Measurements from ENCODE around the gene IFNL3.
"Not testable (repeated sequence)": the region's sequence is repeated elsewhere in the genome, so short reads cannot be mapped to it uniquely, and the experiment has no call there.

The IFNL3 gene

DNA sequence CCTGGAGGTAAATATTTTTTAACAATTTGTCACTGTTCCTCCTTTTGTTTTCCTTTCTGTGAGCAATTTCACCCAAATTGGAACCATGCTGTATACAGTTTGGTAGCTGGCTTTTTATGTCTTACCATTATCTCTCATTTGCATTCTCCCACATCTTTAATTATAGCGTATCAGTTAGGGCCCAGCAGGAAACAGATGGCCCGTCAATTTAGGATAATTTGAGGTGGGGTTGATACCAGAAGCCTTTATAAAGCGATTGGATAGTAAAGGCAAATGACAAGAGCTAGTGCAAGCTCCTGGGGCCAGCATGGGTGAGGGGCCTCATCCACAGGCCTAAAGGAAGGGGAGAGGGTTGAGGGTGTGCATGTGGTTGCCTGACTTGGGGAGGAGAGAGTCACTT, 7.7 kb upstream of the IFNL3 start:
- DNase-seq, result no peak

DNA sequence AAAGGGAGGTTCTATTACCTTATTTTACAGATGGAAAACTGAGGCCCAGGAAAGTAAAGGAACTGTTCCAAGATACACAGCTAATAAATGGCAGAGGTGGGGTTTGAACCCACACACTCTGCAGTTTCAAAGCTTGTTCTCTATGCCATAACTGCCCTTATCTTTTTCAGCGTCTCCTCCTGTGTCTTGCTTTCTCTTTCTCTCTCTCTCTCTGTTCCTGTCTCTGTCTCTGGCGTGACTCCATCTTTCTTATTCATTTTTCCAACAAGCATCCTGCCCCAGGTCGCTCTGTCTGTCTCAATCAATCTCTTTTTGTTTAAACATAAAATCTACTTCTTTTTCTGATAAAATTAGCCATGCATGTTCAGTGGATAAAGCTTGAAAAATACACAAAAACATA, 7.0 kb upstream of the IFNL3 start:
- no peak for DNase-seq

DNA sequence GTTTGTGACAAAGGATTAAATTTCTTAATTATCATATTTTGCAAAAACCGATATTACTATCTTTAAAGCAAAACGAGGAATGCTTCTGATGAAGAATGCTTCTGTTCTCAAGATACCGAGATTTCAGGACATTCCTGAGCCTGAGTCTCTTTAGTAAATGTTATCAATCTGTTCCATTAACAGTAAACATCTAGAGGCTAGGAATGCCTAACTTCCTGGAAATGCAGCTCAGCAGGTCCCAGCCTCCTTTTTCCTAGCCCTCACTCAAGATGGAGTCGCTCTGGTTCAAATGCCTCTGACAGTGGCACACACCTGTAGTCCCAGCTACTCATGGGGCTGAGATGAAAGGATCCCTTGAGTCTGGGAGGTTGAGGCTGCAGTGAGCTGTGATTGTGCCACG, 6.3 kb upstream of the IFNL3 start:
- DNase-seq, result no peak

DNA sequence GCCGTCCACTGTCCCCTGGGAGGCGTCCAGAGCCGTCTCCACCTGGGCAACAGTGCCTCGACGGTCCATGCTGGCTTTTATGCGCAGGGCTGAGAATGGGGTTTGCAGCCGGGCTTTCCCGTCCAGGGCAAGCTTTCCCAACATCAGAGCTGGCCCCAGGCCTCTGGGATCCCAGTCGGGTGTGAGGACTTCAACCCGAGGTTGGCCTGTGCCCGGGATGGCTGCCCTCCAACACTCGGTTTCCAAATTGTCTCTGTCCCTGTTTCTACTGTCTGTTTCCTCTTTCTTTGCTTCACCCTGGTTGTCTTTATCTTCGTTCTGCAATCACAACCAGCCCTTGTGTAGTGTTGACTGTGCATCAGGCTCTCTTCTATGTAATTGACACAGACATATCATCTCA, 4.0 kb upstream of the IFNL3 start, which contains the start of gene IFNL4:
TSS of gene IFNL4 (minus strand) at position 51 of the 400 bp plus-strand sequence.
- DNase-seq, result no peak

DNA sequence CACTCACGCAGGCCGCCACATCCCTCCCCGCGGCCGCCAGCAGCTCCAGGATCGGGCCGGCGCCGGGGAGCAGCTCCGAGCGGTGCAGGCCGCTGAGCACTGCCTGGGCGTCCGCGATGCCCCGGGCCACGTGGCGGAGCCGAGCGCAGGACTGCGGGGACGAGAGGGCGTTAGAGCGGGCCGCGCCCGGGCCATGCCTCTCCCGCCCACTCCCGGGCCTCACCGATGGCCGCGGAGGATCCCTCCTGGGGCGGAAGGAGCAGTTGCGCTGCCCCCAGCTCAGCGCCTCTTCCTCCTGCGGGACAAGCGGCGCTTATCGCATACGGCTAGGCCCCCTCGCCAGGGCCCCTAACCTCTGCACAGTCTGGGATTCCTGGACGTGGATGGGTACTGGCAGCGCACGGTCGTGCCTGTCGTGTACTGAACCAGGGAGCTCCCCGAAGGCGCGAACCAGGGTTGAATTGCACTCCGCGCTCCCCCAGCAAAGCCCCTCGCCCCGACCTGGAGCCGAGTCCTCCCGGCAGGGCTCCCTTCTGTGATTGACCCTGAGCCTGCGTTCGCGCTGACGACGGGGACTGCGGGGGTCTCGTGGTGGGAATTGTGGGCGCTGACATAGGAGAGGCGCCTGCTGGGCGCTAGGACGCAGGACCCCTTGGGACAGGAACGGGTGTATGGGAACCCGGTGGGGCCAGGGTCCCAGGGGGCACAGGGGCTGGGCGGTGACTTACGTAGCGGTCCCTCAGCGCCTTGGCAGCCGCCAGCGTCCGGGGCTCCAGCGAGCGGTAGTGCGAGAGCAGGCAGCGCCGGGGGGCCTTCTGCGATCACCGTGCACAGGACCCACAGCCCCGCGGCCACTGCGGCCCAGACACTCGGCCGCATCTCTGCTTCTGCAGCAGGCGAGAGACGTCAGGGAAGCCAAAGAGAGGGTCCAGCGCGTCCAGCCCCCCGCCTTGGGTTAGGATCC, 3.2 kb upstream of the IFNL3 start:
- DNase-seq, result no peak

DNA sequence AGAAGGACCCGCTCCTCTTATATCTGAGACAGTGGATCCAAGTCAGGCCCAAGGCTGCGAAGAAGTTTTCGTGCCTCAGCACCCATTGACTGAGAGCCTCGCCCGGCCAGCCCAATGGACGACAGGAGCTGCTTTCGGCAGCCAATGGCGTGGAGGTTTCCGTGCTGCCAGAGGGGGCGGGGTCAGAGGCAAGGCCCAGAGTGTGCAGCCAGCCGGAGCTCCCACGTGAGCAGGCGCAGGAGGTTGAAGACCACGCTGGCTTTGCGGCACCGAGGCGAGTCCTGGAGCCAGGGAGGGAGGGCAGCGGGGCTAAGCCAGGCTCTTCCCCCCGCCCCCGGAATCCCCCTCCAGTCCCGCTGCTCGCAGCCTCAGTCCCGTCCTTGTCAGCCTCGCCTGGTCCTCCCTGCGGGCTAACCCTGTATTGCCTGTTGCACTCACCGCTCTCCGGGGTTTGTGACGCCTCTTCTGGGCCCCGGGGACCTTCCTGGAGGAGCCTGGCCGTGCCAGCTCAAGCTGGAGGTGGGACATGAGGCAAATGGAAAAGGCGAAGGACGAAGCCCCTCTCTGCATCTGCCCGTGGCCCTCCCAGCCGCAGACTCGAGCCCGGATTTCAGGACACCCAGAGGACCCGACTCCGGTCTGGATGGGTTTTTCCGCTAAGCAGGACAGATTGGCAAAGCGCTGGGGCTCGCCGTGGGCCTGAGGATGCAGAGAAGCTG, 2.3 kb upstream of the IFNL3 start:
- DNase-seq, result no peak

DNA sequence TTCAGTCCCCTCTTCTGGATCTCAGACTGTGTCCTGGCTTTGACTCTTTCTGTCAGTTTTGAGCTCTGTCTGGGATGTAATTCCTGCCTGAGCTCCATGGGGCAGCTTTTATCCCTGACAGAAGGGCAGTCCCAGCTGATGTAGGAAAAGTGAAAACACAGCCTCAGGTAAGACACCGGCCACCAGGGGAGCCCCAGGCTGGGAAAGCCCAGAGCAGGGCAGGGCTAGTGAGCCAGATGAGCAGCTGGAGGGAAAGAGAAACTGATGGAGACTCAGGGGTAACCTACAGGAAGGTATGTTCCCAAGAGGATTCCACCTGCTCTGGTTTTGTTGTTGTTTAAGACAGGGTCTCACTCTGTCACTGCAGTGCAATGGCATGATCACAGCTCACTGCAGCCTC, 360 bp upstream of the IFNL3 start:
- not testable (repeated sequence) for DNase-seq

DNA sequence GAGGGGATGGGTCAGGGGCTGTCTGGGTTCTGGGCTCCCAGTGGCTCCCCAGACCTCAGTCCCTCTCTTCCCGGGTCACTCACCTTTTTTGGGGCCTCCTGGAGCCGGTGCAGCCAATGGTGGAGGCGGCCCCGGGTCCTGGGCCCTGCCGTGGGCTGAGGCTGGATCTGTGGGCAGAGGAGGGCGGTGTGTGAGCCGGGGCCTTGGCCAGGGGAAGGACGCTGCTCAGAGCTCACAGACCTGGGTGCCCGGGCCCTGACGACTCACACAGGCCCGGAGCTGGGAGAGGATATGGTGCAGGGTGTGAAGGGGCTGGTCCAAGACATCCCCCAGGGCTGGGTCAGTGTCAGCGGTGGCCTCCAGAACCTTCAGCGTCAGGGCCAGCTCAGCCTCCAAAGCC, 1.1 kb downstream of the IFNL3 start:
- not testable (repeated sequence) for DNase-seq

DNA sequence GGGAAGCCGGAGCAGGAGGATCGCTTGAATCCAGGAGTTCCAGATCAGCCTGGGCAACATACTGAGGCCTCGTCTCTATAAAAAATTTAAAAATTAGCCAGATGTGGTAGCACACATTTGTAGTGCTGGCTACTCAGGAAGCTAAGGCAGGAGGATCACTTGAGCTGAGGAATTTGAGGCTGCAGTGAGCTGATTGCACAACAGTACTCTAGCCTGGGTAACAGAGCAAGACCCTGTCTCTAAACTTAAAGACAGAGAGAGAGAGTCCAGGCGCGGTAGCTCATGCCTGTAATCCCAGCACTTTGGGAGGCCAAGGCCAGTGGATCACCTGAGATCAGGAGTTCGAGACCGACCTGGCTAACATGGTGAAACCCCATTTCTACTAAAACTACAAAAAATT, 4.4 kb downstream of the IFNL3 start:
- DNase-seq, result no peak

DNA sequence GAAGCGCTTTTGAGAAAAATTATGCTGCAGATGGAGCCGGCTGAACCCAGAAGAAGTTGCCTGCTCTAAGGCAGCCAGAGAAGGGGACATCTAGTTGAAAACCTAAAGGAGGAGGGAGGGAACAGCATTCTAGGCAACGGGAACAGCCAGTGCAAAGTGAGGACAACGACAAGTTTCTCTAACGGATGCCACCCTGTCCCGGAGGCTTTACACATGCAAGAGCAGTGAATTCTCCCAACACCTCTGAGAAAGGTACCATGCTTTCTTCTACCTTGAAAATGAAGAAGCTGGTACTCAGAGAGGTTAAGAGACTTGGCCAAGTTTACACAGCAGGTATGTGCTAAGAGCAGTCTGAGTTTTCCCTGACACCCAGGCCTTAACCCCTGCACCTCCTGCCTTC, 5.9 kb downstream of the IFNL3 start:
- no peak for DNase-seq

DNA sequence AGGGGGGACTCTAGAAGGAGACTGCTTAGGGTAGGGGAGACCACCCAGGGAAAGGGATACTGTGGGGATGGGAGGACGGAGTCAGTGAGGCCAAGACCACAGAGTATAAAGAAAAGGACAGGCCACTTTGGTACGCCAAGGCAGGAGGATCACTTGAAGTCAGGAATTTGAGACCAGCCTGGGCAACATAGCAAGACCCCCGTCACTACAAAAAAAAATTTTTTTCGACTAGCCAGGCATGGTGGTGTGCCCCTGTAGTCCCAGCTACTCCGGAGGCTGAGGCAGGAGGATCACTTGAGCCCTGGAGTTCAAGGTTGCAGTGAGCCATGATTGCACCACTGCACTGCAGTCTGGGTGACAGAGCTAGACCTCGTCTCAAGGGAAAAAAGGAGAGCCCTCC, 6.6 kb downstream of the IFNL3 start:
- DNase-seq, result no peak

DNA sequence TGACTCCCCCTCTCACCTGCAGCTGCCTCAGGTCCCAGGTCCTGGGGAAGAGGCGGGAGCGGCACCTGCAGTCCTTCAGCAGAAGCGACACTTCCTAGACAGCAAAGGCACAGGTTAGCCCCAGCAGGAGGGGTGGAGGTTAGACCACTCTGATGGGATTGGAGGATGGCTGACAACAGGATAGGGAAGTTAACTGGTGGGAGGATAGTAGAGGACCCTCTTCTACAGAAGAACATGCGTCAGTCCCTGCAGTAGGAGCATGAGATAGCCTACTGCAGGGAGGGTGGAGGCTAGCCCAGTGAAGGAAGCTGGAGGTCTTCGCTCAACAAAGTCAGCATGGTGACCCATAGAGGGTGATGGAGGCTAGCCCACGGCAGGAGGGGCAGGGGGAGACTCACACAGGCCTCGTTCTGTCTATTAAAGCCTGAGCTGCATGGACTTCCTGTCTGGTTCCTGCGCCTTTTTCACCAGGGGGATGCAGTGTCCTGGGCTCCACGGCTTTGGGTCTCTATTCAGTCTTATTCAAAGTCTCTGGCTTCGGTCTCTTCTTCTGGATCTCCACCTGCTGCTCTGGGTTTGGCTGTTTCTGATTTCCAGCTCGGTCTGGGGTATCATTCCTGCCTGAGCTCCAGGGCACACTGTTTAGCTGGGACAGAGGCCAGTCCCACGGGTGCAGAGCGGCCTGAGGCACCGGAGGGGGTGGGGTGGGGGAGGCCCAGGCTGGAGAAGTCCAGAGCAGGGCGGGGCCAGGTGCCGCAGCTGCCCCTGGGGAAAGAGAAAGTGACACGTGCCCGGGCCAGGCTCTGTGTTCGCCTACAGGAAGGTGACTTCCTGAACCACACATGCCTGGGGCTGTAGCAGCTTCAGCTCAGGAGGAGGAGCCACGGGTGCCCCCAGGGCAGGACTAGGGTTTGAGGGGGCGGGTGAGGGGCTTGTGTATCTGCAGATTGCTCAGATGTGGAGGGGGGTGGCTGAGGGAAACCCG, 7.3 kb downstream of the IFNL3 start:
- DNase-seq, result no peak

DNA sequence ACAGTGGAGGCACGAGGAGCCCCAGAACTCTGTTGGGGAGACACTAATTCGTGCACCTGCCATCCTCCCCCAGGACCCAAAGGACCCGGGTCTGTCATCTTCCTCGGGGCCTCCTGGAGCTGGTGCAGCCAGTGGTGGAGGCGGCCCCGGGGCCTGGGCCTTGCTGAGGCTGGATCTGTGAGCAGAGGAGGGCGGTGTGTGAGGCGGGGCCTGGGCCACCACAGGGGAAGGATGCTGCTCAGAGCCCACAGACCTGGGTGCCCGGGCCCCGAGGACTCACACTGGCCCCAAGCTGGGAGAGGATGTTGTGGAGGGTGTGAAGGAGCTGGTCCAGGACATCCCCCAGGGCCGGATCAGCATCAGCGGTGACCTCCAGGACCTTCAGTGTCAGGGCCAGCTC, 8.3 kb downstream of the IFNL3 start:
- DNase-seq, result no peak

DNA sequence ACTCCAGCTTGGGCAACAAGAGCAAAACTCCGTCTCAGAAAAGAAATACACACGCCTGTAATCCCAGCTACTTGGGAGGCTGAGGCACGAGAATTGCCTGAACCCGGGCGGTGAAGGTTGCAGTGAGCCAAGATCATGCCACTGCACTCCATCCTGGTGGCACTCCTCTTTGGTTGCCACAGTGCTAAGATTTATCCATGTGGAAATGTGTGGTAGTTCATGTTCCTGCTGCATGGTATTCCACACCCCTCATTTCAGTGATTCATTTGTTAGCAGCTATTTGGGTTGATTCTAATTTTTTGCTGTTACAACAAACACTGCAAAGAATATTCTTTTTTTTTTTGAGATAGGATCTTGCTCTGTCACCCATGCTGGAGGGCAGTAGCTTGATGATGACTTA, 12.1 kb downstream of the IFNL3 start:
- no peak for DNase-seq

DNA sequence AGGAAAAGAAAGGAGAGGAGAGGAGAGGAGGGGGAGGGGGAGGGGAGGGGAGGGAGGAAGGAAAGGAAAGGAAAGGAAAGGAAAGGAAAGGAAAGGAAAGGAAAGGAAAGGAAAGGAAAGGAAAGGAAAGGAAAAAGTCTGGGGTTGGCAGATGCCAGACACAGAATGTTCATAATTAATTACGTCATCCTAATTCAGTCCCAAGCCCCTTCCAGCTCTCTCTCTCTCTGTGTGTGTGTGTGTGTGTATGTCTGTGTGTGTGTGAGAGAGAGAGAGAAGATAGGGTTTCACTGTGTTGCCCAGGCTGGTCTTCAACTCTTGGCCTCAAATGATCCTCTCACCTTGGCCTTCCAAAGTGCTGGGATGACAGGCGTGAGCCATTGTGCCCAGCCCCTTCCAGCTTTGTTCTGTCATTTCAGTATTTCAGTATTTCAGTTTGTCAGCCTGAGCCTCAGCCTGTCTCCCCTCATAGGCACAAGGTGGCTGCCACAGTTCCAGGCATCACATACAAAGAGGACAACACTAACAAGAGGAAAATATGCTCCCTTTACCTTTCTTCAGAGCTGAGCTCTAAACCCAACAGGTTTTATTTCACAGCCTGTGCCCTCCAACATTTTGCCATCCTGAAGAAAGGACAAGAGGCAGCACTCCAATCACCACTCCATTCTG, 14.6 kb downstream of the IFNL3 start:
- no peak for DNase-seq

DNA sequence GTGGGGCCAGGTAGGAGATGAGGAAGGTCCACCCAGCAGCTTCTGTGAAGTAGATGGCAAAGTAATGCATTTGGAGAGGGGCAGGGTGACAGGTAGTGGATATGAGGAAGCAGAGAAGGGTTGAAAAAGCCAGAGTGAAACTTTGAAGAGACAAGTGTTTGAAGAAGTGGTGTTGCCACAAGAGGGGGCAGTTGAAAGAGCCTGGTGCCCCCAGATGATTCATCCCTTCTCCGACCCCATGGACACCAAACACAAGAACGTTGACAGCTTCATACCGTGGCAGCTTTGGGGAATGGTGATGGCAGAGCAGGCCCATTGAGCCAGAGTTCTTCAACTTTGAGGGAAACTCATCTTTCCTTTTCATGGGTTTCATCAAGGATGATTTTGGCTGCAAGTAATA, 19.9 kb downstream of the IFNL3 start:
- DNase-seq, result no peak

DNA sequence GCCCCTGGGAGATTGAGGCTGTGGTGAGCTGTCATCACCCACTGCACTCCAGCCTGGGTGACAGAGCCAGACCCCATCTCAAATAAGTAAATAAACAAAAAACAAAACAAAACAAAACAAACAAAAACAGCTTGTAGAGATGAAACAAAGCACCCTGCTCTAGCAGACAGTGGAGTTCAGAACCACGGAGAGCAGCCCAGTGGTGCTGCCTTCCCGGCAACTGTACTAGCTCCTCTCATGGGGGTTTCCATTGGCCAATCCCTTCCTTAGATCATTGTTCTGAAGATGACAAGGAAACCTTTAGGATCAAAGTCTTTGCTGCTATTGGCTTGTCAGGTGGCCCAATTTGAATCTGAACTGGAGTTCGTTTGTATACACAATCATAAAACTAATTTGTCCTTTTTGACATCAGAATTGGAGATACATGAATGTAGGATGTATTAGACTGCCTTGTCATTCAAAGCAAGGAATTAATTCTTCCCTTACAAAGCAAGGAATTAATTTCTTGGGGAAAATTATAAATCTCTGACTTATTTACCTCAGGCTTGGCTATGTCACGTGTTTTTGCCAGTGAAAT, 21.0 kb downstream of the IFNL3 start:
- DNase-seq, result no peak

DNA sequence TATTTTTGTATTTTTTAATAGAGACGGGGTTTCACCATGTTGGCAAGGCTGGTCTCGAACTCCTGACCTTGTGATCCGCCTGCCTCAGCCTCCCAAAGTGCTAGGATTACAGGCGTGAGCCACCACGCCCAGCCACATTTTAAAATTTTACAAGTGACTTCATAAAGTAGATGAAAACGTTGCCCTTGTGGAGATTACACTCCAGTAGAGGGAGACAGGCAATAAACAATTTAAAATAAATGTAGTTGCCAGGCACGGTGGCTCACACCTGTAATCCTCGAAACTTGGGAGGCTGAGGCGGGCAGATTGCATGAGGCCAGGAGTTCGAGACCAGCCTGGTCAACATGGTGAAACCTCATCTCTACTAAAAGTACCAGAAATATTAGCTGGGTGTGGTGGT, 25.7 kb downstream of the IFNL3 start:
- not testable (repeated sequence) for DNase-seq

DNA sequence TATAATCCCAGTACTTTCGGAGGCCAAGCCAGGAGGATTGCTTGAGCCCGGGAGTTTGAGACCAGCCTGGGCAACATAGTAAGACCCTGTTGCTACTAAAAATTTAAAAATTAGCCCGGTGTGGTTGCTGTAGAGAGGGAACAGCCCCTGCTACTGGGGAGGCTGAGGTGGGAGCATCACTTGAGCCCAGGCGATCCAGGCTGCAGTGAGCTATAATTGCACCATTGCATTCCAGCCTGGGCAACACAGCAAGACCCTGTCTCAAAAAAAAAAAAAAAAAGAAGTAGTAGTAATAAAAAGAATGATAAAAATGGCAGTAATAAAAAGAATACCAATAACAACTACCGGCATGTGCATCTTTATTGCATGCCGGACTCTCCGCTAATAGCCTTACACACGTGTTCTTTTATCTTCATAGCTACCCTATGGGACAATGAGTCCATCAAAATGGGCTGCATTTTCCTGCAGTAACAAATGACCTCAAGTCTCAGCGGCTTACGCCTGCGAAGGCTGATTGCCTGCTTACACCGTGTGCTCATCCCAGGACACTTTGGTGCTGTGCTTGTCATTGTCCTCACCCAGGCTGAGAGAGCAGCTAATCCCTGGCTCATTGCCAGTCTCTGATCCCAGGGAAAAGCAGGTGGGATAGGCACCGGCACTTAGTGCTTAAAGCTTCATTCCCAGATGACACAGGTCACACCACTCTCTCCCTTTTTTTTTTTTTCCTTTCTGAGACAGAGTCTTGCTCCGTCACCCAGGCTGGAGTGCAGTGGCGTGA, 26.4 kb downstream of the IFNL3 start:
- no peak for DNase-seq

DNA sequence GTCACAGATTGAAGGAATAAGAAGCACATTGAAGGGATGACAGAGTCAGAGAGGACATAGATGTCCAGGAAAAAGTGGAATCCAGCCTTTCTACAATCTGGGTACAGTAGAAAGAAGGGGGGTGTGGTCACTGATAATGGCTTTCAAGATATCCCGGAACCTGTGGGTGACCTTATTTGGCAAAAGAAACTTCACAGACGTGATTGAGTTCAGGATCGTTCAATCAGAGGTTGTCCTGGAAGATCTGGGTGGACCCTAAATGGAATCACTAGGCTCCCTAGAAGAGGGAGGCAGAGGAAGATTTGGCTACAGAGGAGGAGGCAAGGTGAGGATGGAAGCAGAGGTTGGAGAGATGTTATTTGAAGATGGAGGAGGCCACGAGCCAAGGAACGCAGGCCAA, 27.7 kb downstream of the IFNL3 start:
- DNase-seq, result no peak

DNA sequence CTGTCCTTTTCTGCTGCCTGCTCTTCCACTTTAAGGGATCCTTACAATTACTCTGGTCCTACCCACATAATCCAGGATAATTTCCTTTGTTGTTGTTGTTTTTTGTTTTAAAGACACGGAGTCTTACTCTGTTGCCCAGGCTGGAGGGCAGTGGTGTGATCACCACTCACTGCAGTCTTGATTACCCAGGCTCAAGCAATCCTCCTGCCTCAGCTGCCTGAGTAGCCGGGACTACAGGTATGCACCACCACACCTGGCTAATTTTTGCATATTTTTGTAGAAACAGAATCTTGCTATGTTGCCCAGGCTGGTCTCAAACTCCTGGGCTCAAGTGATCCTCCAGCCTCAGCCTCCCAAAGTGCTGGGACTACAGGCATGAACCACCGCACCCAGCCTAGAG, 29.5 kb downstream of the IFNL3 start:
- DNase-seq, result not testable (repeated sequence)
